Brain microvascular endothelial cell (primary cell): ENCODE results near the gene SRRD.
A peak's percentile ranks its signal among the peaks of the same experiment; 100 is the strongest.

Experiments
- DNase-seq: peaks from one replicate; pipeline ENCODE4 v3.0.0-alpha.2; 2020
- H3K27ac ChIP-seq: fragments of 250-450 bp; sonication (Bioruptor Pico); 2 replicates; pipeline ENCODE4 v1.5.1; 2020; ENCODE audit warnings: mild to moderate bottlenecking, moderate library complexity
- H3K27me3 ChIP-seq: fragments of 250-450 bp; sonication (Bioruptor Pico); replicated peaks from 2 replicates; pipeline ENCODE4 v1.5.1; 2020; ENCODE audit warnings: mild to moderate bottlenecking
- H3K36me3 ChIP-seq: fragments of 250-450 bp; sonication (Bioruptor Pico); replicated peaks from 2 replicates; pipeline ENCODE4 v1.5.1; 2020; ENCODE audit warnings: mild to moderate bottlenecking
- H3K4me3 ChIP-seq: 2 replicates; pipeline ENCODE4 v1.5.1; 2011; ENCODE audit warnings: low read depth, mild to moderate bottlenecking, control low read depth, low read length, moderate library complexity
- in situ Hi-C: cut with HindIII; loops from 2 replicates; pipeline ENCODE4 v1.10.0; 2017; ENCODE audit warnings: low sequenced_read_pairs, low pct_ligation_motif_present
- TF ChIP-seq, protein P1 (sequence below): IDR thresholded peaks from 2 replicates; pipeline ENCODE4 v1.5.1; 2011; ENCODE audit warnings: low read depth, mild to moderate bottlenecking, moderate library complexity, low read length, control low read depth, inconsistent platforms; ENCODE audit errors: missing control alignments

SRRD gene

DNA sequence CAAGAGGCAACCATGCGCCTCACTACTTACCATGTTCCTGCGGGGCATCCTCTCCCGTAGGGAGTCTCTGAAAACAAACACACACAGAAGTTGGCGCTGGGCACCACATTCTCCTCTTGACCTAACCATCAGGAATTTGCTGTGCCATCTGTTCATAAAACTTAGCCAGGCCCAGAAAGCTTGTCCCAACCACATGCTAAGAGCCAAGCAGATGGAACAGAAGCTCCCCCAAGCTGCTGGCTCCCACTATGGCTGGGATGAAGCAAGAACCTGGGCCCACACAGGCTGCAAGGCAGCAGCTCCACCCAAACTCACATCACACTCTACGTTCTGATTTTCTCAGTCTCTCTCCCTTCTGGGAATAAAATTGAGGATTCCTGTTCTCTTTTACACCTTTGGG, 17.5 kb upstream of the SRRD start:
- DNase-seq = no peak
- in situ Hi-C loops = no loop called here
- Histone ChIP-seq H3K27ac (no peak overlapping the region), H3K4me3 (no peak overlapping the region), H3K36me3 (peaks cover 30% of the 10 kb centered on the region), H3K27me3 (no peaks in the 10 kb centered on the region)
- TF ChIP-seq, protein P1, sequence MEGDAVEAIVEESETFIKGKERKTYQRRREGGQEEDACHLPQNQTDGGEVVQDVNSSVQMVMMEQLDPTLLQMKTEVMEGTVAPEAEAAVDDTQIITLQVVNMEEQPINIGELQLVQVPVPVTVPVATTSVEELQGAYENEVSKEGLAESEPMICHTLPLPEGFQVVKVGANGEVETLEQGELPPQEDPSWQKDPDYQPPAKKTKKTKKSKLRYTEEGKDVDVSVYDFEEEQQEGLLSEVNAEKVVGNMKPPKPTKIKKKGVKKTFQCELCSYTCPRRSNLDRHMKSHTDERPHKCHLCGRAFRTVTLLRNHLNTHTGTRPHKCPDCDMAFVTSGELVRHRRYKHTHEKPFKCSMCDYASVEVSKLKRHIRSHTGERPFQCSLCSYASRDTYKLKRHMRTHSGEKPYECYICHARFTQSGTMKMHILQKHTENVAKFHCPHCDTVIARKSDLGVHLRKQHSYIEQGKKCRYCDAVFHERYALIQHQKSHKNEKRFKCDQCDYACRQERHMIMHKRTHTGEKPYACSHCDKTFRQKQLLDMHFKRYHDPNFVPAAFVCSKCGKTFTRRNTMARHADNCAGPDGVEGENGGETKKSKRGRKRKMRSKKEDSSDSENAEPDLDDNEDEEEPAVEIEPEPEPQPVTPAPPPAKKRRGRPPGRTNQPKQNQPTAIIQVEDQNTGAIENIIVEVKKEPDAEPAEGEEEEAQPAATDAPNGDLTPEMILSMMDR = no peak

DNA sequence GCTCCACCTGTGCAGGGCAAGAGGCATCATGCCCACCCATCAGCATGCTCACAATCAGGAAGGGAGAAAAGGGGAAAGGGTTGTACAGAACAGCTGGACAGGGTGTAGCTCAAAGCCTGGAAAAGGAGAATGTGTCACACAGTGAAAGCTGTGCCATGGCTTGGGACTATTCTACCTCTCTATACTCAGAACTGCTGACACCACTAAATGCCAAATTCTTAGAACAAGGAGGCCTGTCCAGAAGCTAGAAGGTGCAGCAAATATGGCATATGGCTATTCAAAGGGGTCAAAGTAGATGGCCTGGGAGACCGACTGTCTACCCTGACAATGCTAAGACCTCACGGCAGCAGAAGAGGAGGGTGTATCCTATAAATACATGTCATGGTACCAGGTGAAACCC, 12.9 kb upstream of the SRRD start:
- H3K27ac ChIP-seq = peak overlapping the region; percentile 55
- no peak for DNase-seq
- in situ Hi-C loops = no loop called here
- TF ChIP-seq, protein P1 = no peak
- H3K27me3 ChIP-seq = no peaks in the 10 kb centered on the region
- H3K36me3 ChIP-seq = peaks cover 19% of the 10 kb centered on the region
- no peak overlapping the region for H3K4me3 ChIP-seq

DNA sequence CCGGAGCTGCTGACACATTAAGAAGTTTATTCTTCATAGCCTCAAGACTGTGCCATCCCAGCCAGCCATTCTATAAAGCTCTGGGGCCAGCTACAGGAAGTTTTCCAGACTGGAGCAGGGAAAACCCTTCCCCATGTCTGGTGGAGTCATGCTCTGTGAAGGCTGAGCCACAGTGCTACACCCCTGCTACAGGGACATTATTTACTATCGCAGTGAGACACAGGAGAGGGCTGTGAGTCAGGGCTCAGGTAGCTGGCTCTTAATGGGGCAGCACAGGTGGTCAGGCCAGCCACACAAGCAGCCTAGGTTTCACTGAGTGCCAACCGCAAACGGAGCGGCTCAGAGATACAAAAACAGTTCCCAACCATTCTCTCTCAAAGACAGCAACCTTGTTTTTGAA, 12.2 kb upstream of the SRRD start:
- Histone ChIP-seq H3K36me3 (peaks cover 14% of the 10 kb centered on the region), H3K4me3 (no peak overlapping the region), H3K27me3 (no peaks in the 10 kb centered on the region), H3K27ac (peak overlapping the region; percentile 55)
- peak; percentile 52 for DNase-seq
- in situ Hi-C loops = no loop called here
- TF ChIP-seq, protein P1 = no peak

DNA sequence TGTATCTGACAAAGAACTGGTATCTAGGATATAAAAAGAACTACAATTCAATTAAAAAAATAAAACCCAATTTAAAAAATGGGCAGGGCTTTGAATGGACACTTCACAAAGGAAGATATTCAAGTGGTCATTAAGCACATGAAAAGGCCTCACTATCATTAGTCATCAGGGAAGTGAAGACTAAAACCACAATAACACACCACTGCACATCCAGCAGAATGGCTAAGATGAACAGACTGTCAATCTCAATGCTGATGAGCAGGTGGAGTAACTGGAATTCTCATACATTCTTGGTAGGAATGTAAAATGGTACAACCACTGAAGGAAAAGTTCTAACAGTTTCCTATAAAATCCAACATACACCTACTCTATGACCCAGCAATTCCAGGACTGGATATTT, 9.0 kb upstream of the SRRD start:
- no peak overlapping the region for H3K27ac ChIP-seq
- H3K36me3 ChIP-seq = peaks cover 12% of the 10 kb centered on the region
- H3K4me3 ChIP-seq = no peak overlapping the region
- H3K27me3 ChIP-seq = no peaks in the 10 kb centered on the region
- in situ Hi-C loops = no loop called here
- DNase-seq = no peak
- TF ChIP-seq, protein P1 = no peak

DNA sequence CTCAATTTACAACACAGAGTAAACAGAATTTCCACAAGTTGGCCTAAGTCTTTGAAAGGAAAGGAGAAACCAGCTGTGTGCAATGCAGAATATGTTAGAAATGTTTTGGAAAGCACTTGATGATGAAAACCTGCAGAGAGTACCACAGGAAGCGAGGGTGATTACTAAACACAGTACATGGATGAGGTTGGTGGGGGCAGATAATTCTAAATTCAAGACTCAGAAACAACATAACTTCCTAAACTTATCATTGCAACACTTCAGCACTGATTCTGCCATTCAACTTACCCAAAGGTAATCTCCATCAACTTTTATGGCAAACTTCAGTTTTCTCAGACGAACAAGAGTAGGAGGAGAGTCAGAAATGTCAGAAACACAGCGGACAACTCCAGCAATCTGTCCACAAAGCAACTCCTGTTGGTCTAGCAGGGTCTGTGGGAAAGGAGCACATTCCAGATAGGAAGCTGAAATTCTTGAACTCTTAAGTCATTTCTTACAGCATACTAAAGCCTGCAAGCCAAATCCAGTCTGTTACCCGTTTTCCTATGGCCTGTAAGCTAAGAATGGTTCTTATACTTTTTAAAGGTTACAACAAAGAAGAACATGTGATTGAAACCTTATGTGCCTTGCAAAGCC, 6.9 kb upstream of the SRRD start:
- Histone ChIP-seq H3K36me3 (peaks cover 2% of the 10 kb centered on the region), H3K27me3 (no peaks in the 10 kb centered on the region), H3K27ac (peak overlapping the region; percentile 72), H3K4me3 (no peak overlapping the region)
- in situ Hi-C loops = no loop called here
- TF ChIP-seq, protein P1 = no peak
- peak; percentile 69 for DNase-seq

DNA sequence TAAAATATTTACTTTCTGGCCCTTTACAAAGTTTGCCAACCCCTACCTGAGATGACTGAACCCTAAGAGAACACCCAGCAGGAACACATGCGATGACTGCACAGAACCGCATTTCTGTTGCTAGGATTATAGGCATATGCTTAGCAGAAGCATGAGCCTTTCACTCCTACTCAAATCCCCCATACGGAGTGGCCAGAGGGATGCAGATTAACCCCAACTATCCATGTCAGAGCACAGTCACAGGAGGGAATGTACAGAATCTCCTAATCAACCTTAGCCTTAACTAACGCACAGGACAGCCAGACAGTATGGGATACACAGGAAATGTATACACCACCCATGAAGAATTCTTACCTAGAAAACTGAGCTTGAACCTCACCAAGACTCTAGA, 6.3 kb upstream of the SRRD start:
- Histone ChIP-seq H3K4me3 (no peak overlapping the region), H3K36me3 (peaks cover 2% of the 10 kb centered on the region), H3K27ac (peak overlapping the region; percentile 72), H3K27me3 (no peaks in the 10 kb centered on the region)
- in situ Hi-C loops = no loop called here
- TF ChIP-seq, protein P1 = no peak
- peak; percentile 17 for DNase-seq
